Measurements from ENCODE around the gene GMPPA. TPM values are rescaled to one million over a fixed set of nuclear protein-coding genes. Genes with fewer than 3 reads are reported as not detected.

GMPPA gene
- total RNA-seq, 1 donor from 2014 or later = 42.5 TPM

DNA sequence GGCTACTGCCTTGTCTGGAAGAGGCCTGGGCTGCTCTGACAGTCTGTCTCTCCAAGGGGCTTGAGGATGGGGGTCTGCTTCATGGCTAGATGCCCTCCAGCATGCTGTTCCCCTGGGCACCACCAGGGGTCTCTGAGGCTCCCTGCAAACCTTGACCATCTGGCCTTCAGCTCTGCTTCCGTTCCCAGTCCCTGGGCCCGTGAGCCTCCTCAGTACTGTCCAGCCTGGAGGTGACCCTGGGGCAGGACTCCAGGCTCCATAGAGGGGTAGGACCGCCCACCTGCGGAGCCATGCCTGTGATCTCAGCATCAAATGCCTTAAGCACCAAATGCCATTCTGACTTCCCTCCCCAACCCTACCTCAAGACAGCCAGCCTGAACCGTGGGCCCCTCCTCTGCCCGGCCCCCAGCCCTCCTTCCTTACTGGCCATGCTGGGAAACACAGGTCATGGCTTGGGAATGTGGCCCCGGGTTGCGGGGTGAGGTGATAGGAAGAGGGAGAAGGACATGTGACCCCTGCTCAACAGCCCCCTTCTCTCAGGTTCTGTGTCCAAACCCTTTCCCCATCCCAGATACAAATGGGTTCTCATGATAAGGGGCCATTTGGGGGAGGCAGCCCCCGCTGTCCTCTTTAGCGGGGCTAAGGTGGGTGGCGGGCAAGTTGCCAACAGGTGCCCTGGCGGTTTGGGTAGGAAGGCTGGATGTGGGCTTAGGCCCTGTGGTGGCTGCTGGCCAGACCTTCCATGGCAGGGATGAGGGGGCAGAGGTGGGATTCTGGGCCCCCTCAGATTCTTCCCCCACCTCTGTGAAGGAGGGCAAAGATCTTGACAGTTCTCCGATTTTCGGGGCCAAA, 39.0 kb upstream of the GMPPA start:
- Mint-ChIP-seq H3K27me3 (ENCODE audit: unreplicated experiment) (no peaks in the 10 kb centered on the region), H3K4me1 (ENCODE audit: unreplicated experiment) (peaks cover 27% of the 10 kb centered on the region), H3K9me3 (ENCODE audit: unreplicated experiment) (no peaks in the 10 kb centered on the region), H3K36me3 (ENCODE audit: unreplicated experiment) (no peaks in the 10 kb centered on the region), H3K27ac (ENCODE audit: unreplicated experiment) (peak overlapping the region; percentile 78), H3K4me3 (ENCODE audit: unreplicated experiment) (no peak overlapping the region)
- TF ChIP-seq, protein P1, sequence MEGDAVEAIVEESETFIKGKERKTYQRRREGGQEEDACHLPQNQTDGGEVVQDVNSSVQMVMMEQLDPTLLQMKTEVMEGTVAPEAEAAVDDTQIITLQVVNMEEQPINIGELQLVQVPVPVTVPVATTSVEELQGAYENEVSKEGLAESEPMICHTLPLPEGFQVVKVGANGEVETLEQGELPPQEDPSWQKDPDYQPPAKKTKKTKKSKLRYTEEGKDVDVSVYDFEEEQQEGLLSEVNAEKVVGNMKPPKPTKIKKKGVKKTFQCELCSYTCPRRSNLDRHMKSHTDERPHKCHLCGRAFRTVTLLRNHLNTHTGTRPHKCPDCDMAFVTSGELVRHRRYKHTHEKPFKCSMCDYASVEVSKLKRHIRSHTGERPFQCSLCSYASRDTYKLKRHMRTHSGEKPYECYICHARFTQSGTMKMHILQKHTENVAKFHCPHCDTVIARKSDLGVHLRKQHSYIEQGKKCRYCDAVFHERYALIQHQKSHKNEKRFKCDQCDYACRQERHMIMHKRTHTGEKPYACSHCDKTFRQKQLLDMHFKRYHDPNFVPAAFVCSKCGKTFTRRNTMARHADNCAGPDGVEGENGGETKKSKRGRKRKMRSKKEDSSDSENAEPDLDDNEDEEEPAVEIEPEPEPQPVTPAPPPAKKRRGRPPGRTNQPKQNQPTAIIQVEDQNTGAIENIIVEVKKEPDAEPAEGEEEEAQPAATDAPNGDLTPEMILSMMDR (IDR thresholded peaks at IDR 0.05) = peak; percentile 84
- DNase-seq (ENCODE audit: extremely low spot score, unreplicated experiment) = no peak

DNA sequence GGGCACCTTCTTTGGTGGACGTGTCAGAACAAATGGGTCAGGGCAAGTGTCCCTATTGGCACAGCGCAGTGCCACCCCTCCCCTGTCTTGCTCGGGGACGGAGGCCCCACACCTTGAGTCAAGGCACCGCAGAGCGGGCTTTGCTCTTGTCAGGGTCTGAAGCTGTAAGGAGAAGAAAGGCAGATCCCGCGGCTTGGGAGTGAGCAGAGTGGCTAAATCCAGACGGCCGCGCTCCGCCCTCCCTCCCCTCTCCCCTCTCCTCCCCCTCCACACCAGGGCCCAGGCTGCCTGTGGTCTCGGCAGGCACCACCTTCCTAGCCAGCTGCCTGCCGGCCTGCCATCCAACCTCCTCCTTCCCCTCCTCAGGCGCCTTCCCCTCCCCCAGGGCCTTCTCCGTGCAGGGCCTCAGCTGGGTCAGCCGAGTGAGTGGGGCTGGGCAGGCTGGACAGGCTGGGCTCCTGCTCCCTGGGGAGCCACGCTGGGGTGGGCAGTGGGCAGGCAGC, 38.2 kb upstream of the GMPPA start:
- H3K36me3 Mint-ChIP-seq (ENCODE audit: unreplicated experiment) = no peaks in the 10 kb centered on the region
- peak; percentile 95 for DNase-seq (ENCODE audit: extremely low spot score, unreplicated experiment)
- H3K27me3 Mint-ChIP-seq (ENCODE audit: unreplicated experiment) = no peaks in the 10 kb centered on the region
- H3K4me1 Mint-ChIP-seq (ENCODE audit: unreplicated experiment) = peaks cover 27% of the 10 kb centered on the region
- H3K9me3 Mint-ChIP-seq (ENCODE audit: unreplicated experiment) = no peaks in the 10 kb centered on the region
- TF ChIP-seq, protein P1 (IDR thresholded peaks at IDR 0.05) = no peak
- H3K4me3 Mint-ChIP-seq (ENCODE audit: unreplicated experiment) = peak overlapping the region; percentile 22
- H3K27ac Mint-ChIP-seq (ENCODE audit: unreplicated experiment) = peak overlapping the region; percentile 78

DNA sequence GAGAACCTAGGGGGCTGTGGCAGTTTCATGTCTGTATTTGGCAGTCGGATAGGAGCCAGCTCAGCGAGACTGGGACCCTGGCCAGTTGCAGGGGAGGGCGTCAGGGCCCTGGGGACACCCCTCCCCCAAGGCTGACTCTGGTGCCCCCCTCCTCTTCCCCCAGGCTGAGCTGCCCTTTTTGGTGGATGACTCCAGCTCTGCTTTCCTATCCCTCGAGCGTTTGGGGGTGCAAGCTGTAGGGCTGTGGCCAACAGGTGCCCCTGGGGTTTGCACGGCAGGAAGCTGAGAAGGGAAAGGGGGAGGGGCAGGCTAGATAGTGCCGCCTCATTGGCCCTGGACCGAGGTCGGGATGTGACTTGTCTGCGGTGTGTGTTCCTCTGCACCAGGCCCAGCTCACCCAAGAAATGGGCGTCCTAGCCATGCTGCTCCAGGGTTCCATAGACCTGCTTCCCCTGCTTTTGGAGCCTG, 37.6 kb upstream of the GMPPA start:
- H3K36me3 Mint-ChIP-seq (ENCODE audit: unreplicated experiment) = no peaks in the 10 kb centered on the region
- H3K27me3 Mint-ChIP-seq (ENCODE audit: unreplicated experiment) = no peaks in the 10 kb centered on the region
- peak overlapping the region; percentile 78 for H3K27ac Mint-ChIP-seq (ENCODE audit: unreplicated experiment)
- peaks cover 27% of the 10 kb centered on the region for H3K4me1 Mint-ChIP-seq (ENCODE audit: unreplicated experiment)
- no peaks in the 10 kb centered on the region for H3K9me3 Mint-ChIP-seq (ENCODE audit: unreplicated experiment)
- H3K4me3 Mint-ChIP-seq (ENCODE audit: unreplicated experiment) = no peak overlapping the region
- no peak for DNase-seq (ENCODE audit: extremely low spot score, unreplicated experiment)
- TF ChIP-seq, protein P1 (IDR thresholded peaks at IDR 0.05) = no peak

DNA sequence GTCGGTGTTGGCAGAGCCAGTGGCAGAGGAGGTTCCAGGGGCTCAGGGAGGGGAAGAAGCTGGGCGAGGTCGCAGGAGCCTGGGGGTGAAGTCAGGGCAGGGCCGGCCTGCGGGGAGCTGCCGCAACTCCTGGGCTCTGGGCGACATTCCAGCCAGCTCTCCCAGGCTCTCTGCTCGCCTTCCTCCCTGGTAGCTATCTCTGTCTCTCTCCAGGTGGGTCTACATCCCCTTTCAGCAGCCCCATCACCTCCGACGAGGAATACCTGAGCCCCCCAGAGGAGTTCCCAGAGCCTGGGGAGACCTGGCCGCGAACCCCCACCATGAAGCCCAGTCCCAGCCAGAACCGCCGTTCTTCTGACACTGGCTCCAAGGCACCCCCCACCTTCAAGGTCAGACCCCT, 37.0 kb upstream of the GMPPA start:
- H3K36me3 Mint-ChIP-seq (ENCODE audit: unreplicated experiment) = no peaks in the 10 kb centered on the region
- no peaks in the 10 kb centered on the region for H3K9me3 Mint-ChIP-seq (ENCODE audit: unreplicated experiment)

DNA sequence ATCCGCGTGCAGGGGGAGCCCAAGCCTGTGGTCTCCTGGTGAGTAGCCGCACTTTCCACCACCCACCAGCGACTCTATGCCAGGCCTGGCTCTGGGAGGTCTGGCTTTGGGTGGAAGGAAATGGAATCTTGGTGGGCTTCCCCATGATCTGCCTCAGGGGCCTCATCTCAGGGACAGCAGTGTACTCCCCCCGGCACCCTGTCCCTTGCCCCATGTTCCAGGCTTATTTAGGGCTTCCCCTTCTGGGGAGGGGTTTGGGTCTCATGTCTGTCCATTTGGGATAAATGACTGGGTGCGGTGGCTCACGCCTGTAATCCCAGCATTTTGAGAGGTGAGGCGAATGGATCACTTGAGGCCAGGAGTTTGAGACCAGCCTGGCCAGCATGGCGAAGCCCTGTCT, 36.3 kb upstream of the GMPPA start:
- H3K4me3 Mint-ChIP-seq (ENCODE audit: unreplicated experiment) = no peak overlapping the region
- no peaks in the 10 kb centered on the region for H3K36me3 Mint-ChIP-seq (ENCODE audit: unreplicated experiment)
- H3K4me1 Mint-ChIP-seq (ENCODE audit: unreplicated experiment) = peaks cover 27% of the 10 kb centered on the region
- no peaks in the 10 kb centered on the region for H3K9me3 Mint-ChIP-seq (ENCODE audit: unreplicated experiment)
- H3K27me3 Mint-ChIP-seq (ENCODE audit: unreplicated experiment) = no peaks in the 10 kb centered on the region
- TF ChIP-seq, protein P1 (IDR thresholded peaks at IDR 0.05) = no peak
- DNase-seq (ENCODE audit: extremely low spot score, unreplicated experiment) = no peak
- H3K27ac Mint-ChIP-seq (ENCODE audit: unreplicated experiment) = peak overlapping the region; percentile 31

More for the DNA sequence above, 37.0 kb upstream of the GMPPA start:
- no peak overlapping the region for H3K27ac Mint-ChIP-seq (ENCODE audit: unreplicated experiment)
- H3K4me1 Mint-ChIP-seq (ENCODE audit: unreplicated experiment) = peaks cover 27% of the 10 kb centered on the region
- TF ChIP-seq, protein P1 (IDR thresholded peaks at IDR 0.05) = no peak
- DNase-seq (ENCODE audit: extremely low spot score, unreplicated experiment) = no peak
- no peak overlapping the region for H3K4me3 Mint-ChIP-seq (ENCODE audit: unreplicated experiment)
- no peaks in the 10 kb centered on the region for H3K27me3 Mint-ChIP-seq (ENCODE audit: unreplicated experiment)

Measured in osteocyte (in vitro differentiated cells).